Trophoblast cell (in vitro differentiated cells and primary cell): ENCODE data around the gene SLU7.

ENCODE experiments used
- DNase-seq, 2 donors: peaks; one replicate each; pipeline ENCODE4 v3.0.0-alpha.2; 2016
- H2AFZ ChIP-seq: 2 replicates; pipeline ENCODE4 v1.6.1; 2013; ENCODE audit warnings: low read length, moderate library complexity, mild to moderate bottlenecking; ENCODE audit not compliant: insufficient read depth, poor library complexity
- H2AK5ac ChIP-seq: 2 replicates; pipeline ENCODE4 v1.6.1; 2013; ENCODE audit warnings: mild to moderate bottlenecking, low read length
- H2BK120ac ChIP-seq: 2 replicates; pipeline ENCODE4 v1.6.1; 2013; ENCODE audit warnings: low read length, mild to moderate bottlenecking, moderate library complexity; ENCODE audit not compliant: insufficient read depth, poor library complexity
- H2BK12ac ChIP-seq: 2 replicates; pipeline ENCODE4 v1.6.1; 2013; ENCODE audit warnings: mild to moderate bottlenecking, low read length, moderate library complexity
- H2BK5ac ChIP-seq: 2 replicates; pipeline ENCODE4 v1.6.1; 2013; ENCODE audit warnings: low read length, low read depth, moderate library complexity, mild to moderate bottlenecking; ENCODE audit not compliant: poor library complexity
- H3K14ac ChIP-seq: 2 replicates; pipeline ENCODE4 v1.6.1; 2013; ENCODE audit warnings: mild to moderate bottlenecking, low read length
- H3K18ac ChIP-seq: 2 replicates; pipeline ENCODE4 v1.6.1; 2013; ENCODE audit warnings: mild to moderate bottlenecking, low read length
- H3K23ac ChIP-seq: 2 replicates; pipeline ENCODE4 v1.6.1; 2013; ENCODE audit warnings: low read length
- H3K27ac ChIP-seq: 2 replicates; pipeline ENCODE4 v1.5.1; 2013; ENCODE audit warnings: low read depth, mild to moderate bottlenecking, inconsistent platforms, low read length, moderate library complexity
- H3K27me3 ChIP-seq: 2 replicates; pipeline ENCODE4 v1.6.1; 2013; ENCODE audit warnings: inconsistent platforms, mild to moderate bottlenecking, low read length, moderate library complexity; ENCODE audit not compliant: insufficient read depth
- H3K36me3 ChIP-seq, 2 experiments: 1 replicate in 1 of 2; 2 replicates in 1 of 2; pipeline ENCODE4 v1.6.1; 2013; ENCODE audit warnings: low read length in 2 of 2, mild to moderate bottlenecking in 2 of 2, moderate library complexity in 1 of 2; ENCODE audit not compliant: insufficient read depth in 2 of 2, control insufficient read depth in 1 of 2
- H3K4ac ChIP-seq: 2 replicates; pipeline ENCODE4 v1.6.1; 2013; ENCODE audit warnings: low read depth, mild to moderate bottlenecking, low read length, moderate library complexity
- H3K4me1 ChIP-seq, 2 experiments: 1 replicate in 1 of 2; 2 replicates in 1 of 2; pipeline ENCODE4 v1.6.1; 2013; ENCODE audit warnings: low read length in 2 of 2, mild to moderate bottlenecking in 2 of 2, moderate library complexity in 1 of 2; ENCODE audit not compliant: insufficient read depth in 2 of 2, control insufficient read depth in 1 of 2
- H3K4me2 ChIP-seq: 2 replicates; pipeline ENCODE4 v1.6.1; 2013; ENCODE audit warnings: inconsistent platforms, mild to moderate bottlenecking, low read length, moderate library complexity
- H3K4me3 ChIP-seq: 2 replicates; pipeline ENCODE4 v1.5.1; 2013; ENCODE audit warnings: mild to moderate bottlenecking, low read depth, low read length, inconsistent platforms
- H3K79me1 ChIP-seq: one replicate; pipeline ENCODE4 v1.6.1; 2013; ENCODE audit warnings: low read length
- H3K79me2 ChIP-seq: 2 replicates; pipeline ENCODE4 v1.6.1; 2013; ENCODE audit warnings: low read length, mild to moderate bottlenecking; ENCODE audit not compliant: control insufficient read depth, insufficient read depth, poor library complexity
- H3K9ac ChIP-seq: 2 replicates; pipeline ENCODE4 v1.6.1; 2013; ENCODE audit warnings: mild to moderate bottlenecking, low read length
- H3K9me3 ChIP-seq: 2 replicates; pipeline ENCODE4 v1.6.1; 2013; ENCODE audit warnings: low read depth, mild to moderate bottlenecking, control low read depth, inconsistent platforms, low read length; ENCODE audit not compliant: insufficient read depth
- H4K12ac ChIP-seq: 2 replicates; pipeline ENCODE4 v1.6.1; 2013; ENCODE audit warnings: low read depth, mild to moderate bottlenecking, low read length, moderate library complexity
- H4K8ac ChIP-seq: 2 replicates; pipeline ENCODE4 v1.6.1; 2013; ENCODE audit warnings: low read depth, mild to moderate bottlenecking, low read length, moderate library complexity
- H4K91ac ChIP-seq: one replicate; pipeline ENCODE4 v1.6.1; 2013; ENCODE audit warnings: low read depth, mild to moderate bottlenecking, low read length, moderate library complexity
- WGBS: extraction: QIAGEN DNeasy Blood & Tissue Kit; methylation state at CpG from one replicate; pipeline ENCODE4 v1.1.7; 2013; ENCODE audit warnings: missing lambda C conversion rate; ENCODE audit not compliant: insufficient read length, insufficient coverage; ENCODE audit errors: extremely low coverage; 5-methylcytosine and 5-hydroxymethylcytosine counted together

The SLU7 gene

DNA sequence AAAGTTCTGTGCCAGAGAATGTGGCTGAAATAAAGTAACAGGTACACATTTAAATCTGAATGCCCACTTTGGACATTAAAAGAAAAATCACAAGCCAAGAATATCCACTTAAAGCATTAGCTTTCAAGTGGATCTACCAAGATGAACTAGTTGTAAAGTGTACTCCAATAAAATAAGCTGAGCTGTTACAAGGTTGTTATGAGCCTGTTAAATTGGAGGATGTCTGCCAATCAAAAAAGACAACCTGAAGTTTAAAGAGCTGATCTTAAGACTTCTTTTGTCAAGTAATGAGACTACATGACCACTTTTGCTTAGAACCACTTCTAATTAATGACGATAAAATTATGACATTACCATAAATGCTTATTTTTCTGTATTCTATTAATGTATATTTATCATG is 21.4 kb downstream of the SLU7 start:
- peaks cover 2 to 4% of the 10 kb centered on the region in 2 experiments for H3K36me3 ChIP-seq
- H2BK5ac ChIP-seq = no peak overlapping the region
- H2BK120ac ChIP-seq = no peak overlapping the region
- H2BK12ac ChIP-seq = no peak overlapping the region
- H3K79me1 ChIP-seq = peaks cover 6% of the 10 kb centered on the region
- no peak overlapping the region for H3K9ac ChIP-seq
- no peaks in the 10 kb centered on the region for H3K4me1 ChIP-seq
- H3K4me3 ChIP-seq = no peak overlapping the region
- DNase-seq = no peak
- no peak overlapping the region for H3K4ac ChIP-seq
- H2AFZ ChIP-seq = no peak overlapping the region
- H4K12ac ChIP-seq = no peak overlapping the region
- no peak overlapping the region for H4K8ac ChIP-seq
- no peak overlapping the region for H3K4me2 ChIP-seq
- H3K79me2 ChIP-seq = peaks cover 4% of the 10 kb centered on the region
- no peak overlapping the region for H3K14ac ChIP-seq
- no peaks in the 10 kb centered on the region for H3K9me3 ChIP-seq
- H4K91ac ChIP-seq = no peak overlapping the region
- H2AK5ac ChIP-seq = no peak overlapping the region
- H3K27ac ChIP-seq = no peak overlapping the region
- no peaks in the 10 kb centered on the region for H3K27me3 ChIP-seq
- no CpG with 5 or more reads among the region's 1 CpG for WGBS
- H3K23ac ChIP-seq = no peak overlapping the region
- H3K18ac ChIP-seq = no peak overlapping the region

DNA sequence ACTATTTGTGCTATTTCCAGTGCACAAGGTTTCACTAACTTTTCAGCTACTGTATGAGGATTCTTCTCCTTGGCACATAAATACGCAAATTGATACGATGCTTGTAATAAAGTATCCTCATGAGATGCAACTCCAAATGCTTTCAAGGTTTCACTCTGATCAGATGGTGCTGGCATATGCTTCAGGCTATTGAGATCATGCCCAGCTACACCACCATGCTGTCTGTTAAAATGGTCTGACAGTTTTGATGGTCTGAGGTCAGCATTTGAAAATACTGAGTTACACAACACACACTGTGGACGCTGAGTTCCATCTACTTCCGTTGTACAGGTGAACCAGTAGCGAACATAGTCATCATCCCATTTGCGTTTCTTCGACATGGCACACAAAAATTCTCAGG is 23.8 kb downstream of the SLU7 start:
- peaks cover 4% of the 10 kb centered on the region for H3K79me2 ChIP-seq
- no peak overlapping the region for H2BK5ac ChIP-seq
- H2BK120ac ChIP-seq = no peak overlapping the region
- DNase-seq = no peak
- H3K4me1 ChIP-seq = no peaks in the 10 kb centered on the region
- no peak overlapping the region for H3K4ac ChIP-seq
- no peak overlapping the region for H2AK5ac ChIP-seq
- H3K79me1 ChIP-seq = peaks cover 4% of the 10 kb centered on the region
- no peak overlapping the region for H2BK12ac ChIP-seq
- H4K91ac ChIP-seq = no peak overlapping the region
- no CpG with 5 or more reads among the region's 7 CpGs for WGBS
- H2AFZ ChIP-seq = no peak overlapping the region
- H4K8ac ChIP-seq = no peak overlapping the region
- no peak overlapping the region for H4K12ac ChIP-seq
- no peak overlapping the region for H3K23ac ChIP-seq
- H3K9ac ChIP-seq = no peak overlapping the region
- H3K14ac ChIP-seq = no peak overlapping the region
- H3K4me3 ChIP-seq = no peak overlapping the region
- no peaks in the 10 kb centered on the region for H3K27me3 ChIP-seq
- peaks cover 2 to 4% of the 10 kb centered on the region in 2 experiments for H3K36me3 ChIP-seq
- H3K27ac ChIP-seq = no peak overlapping the region
- no peak overlapping the region for H3K4me2 ChIP-seq
- no peaks in the 10 kb centered on the region for H3K9me3 ChIP-seq
- H3K18ac ChIP-seq = no peak overlapping the region

DNA sequence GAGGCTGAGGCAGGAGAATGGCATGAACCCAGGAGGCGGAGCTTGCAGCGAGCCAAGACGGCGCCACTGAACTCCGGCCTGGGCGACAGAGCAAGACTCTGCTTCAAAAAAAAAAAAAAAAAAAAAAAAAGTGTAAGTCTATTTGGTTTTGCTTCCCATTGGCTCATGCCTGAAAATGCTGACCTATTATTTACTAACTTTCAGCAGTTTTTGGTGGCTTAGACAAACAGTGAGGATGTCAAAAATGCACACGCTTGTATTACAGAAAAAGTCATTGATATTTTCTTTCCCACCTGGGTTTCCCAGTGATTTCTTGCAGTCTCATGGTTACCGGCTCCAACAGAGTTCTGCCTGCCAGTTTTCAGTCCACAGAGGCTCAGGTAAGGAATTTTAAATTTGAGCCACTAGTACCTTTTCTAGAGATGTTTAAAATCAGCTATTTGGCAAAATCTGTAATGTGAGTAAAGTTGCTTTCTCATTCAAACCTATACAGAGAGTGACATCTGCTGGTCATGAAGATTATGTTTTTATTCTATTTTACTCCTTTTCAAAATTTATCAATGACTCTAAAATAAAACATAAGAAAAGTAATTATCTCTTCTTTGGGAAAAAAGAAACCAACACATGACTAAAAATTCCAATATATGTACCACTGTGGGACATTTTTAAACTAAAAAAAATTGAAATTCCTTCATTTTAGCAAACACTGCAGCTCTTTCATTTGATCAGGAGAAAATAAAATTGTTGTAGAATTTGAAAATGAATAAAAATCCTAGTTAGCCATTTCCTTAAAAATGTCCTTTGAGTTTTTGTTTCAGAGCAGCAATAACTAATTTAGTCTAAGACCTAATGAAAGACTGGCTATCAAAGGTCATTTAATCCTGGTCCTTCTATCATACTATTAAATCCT is 27.8 kb downstream of the SLU7 start:
- Histone ChIP-seq H2BK5ac (no peak overlapping the region), H3K4ac (no peak overlapping the region), H3K4me3 (no peak overlapping the region), H3K18ac (no peak overlapping the region), H3K27me3 (no peaks in the 10 kb centered on the region), H3K23ac (no peak overlapping the region), H4K8ac (no peak overlapping the region), H3K9ac (no peak overlapping the region), H2AFZ (no peak overlapping the region), H2BK12ac (no peak overlapping the region), H3K14ac (no peak overlapping the region), H3K79me2 (no peaks in the 10 kb centered on the region), H3K79me1 (no peaks in the 10 kb centered on the region), H4K91ac (no peak overlapping the region), H3K36me3 (peaks cover 0 to 2% of the 10 kb centered on the region in 2 experiments), H3K4me1 (no peaks in the 10 kb centered on the region), H3K27ac (no peak overlapping the region), H2BK120ac (no peak overlapping the region), H3K4me2 (no peak overlapping the region), H2AK5ac (no peak overlapping the region), H3K9me3 (peaks cover 3% of the 10 kb centered on the region), H4K12ac (no peak overlapping the region)
- peak; percentile 3 to 69 for DNase-seq
- WGBS = no CpG with 5 or more reads among the region's 8 CpGs

DNA sequence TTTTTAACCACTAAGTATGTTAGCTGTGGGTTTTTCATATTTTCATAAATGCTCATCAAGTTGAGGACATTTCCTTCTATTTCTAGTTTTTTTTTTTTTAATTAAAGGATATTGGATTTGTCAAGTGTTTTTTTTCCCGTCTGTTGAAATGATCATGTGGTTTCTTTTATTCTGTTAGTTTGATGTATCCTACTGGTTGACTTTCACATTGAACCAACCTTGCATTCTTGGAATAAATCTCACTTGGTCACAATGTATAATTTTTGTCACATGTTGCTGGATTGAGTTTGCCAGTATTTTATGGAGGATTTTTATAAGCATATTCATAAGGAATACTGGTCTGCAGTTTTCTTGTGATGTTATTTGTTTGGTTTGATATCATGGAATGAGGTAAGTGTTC is 31.4 kb downstream of the SLU7 start:
- no peaks in the 10 kb centered on the region for H3K79me2 ChIP-seq
- H3K9me3 ChIP-seq = peaks cover 3% of the 10 kb centered on the region
- H3K27me3 ChIP-seq = no peaks in the 10 kb centered on the region
- no peak overlapping the region for H4K12ac ChIP-seq
- DNase-seq = no peak
- H3K9ac ChIP-seq = no peak overlapping the region
- H2AK5ac ChIP-seq = no peak overlapping the region
- no peak overlapping the region for H2BK5ac ChIP-seq
- no peak overlapping the region for H3K14ac ChIP-seq
- H3K23ac ChIP-seq = no peak overlapping the region
- H3K79me1 ChIP-seq = no peaks in the 10 kb centered on the region
- no peak overlapping the region for H3K4ac ChIP-seq
- no peaks in the 10 kb centered on the region for H3K4me1 ChIP-seq
- no peak overlapping the region for H3K18ac ChIP-seq
- no peak overlapping the region for H2BK120ac ChIP-seq
- H3K27ac ChIP-seq = no peak overlapping the region
- no CpG with 5 or more reads among the region's 1 CpG for WGBS
- H4K91ac ChIP-seq = no peak overlapping the region
- H3K36me3 ChIP-seq = peaks cover 0 to 2% of the 10 kb centered on the region in 2 experiments
- H3K4me3 ChIP-seq = no peak overlapping the region
- no peak overlapping the region for H4K8ac ChIP-seq
- no peak overlapping the region for H2BK12ac ChIP-seq
- no peak overlapping the region for H2AFZ ChIP-seq
- no peak overlapping the region for H3K4me2 ChIP-seq
